Measurements from ENCODE around the gene NINL. TPM values are rescaled to one million over a fixed set of nuclear protein-coding genes. Genes with fewer than 3 reads are reported as not detected.

Gene NINL
- total RNA-seq, 1 experiment from 2014 or later = 7.2 TPM

DNA sequence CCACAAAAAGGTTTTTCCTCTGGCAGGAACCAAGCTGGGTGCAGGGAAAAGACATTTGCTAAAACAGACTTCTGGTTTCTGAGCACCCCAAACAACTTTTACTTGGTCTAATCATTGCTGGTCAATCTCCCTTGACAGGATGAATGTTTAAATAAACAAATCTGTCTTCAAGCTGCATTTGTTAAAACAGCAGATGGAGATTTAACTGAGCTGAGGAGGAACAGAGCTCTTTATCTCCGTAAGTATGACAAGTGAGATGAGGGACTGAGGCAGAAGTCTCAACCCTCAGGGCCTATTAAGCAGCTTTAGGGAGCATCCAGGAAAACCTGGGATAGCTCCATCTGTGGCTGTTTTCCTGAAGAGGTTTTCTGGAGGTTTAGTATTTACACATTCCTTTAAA lies 40.6 kb downstream of the NINL start:
- POLR2A ChIA-PET = no interaction called here
- Histone ChIP-seq H3K9ac (ENCODE audit: low read length) (no peak overlapping the region), H3K9me3 (ENCODE audit: control insufficient read depth in 1 of 2, insufficient read depth in 1 of 2, low read depth in 1 of 2, low read length in 2 of 2) (no peaks in the 10 kb centered on the region), H3K79me2 (ENCODE audit: insufficient read depth, low read length) (no peaks in the 10 kb centered on the region), H3K27ac (ENCODE audit: low read depth, low read length) (no peak overlapping the region), H2AFZ (ENCODE audit: low read depth, low read length, poor library complexity, severe bottlenecking) (no peak overlapping the region), H3K4me1 (ENCODE audit: control insufficient read depth in 1 of 2, insufficient read depth in 2 of 2, low read length in 2 of 2) (peaks cover 17 to 36% of the 10 kb centered on the region in 2 experiments), H3K4me2 (ENCODE audit: low read length) (no peak overlapping the region), H3K4me3 (replicated peaks in 1 of 2; ENCODE audit: low read depth in 1 of 2, low read length in 2 of 2) (no peak overlapping the region), H4K20me1 (ENCODE audit: insufficient read depth) (no peaks in the 10 kb centered on the region), H3K36me3 (ENCODE audit: control insufficient read depth in 1 of 2, insufficient read depth in 2 of 2, low read length in 2 of 2) (no peaks in the 10 kb centered on the region), H3K27me3 (ENCODE audit: insufficient read depth, low read length) (no peaks in the 10 kb centered on the region), H3K9me2 (ENCODE audit: insufficient read depth) (no peaks in the 10 kb centered on the region)
- TF ChIP-seq EZH2phosphoT487 (IDR thresholded peaks at IDR 0.05; ENCODE audit: borderline replicate concordance) (no peak), TCF7L2 (IDR thresholded peaks at IDR 0.05; ENCODE audit: borderline replicate concordance, extremely low read depth, insufficient read depth, insufficient read length) (no peak), ZNF274 (IDR thresholded peaks at IDR 0.05; ENCODE audit: low read depth, low read length) (no peak), FOSL1 (IDR thresholded peaks at IDR 0.05; ENCODE audit: low read depth) (no peak)
- TF ChIP-seq, protein P1, sequence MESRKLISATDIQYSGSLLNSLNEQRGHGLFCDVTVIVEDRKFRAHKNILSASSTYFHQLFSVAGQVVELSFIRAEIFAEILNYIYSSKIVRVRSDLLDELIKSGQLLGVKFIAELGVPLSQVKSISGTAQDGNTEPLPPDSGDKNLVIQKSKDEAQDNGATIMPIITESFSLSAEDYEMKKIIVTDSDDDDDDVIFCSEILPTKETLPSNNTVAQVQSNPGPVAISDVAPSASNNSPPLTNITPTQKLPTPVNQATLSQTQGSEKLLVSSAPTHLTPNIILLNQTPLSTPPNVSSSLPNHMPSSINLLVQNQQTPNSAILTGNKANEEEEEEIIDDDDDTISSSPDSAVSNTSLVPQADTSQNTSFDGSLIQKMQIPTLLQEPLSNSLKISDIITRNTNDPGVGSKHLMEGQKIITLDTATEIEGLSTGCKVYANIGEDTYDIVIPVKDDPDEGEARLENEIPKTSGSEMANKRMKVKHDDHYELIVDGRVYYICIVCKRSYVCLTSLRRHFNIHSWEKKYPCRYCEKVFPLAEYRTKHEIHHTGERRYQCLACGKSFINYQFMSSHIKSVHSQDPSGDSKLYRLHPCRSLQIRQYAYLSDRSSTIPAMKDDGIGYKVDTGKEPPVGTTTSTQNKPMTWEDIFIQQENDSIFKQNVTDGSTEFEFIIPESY (IDR thresholded peaks at IDR 0.05; ENCODE audit: extremely low read depth, insufficient replicate concordance, low read length) = no peak
- intact Hi-C loops (cut with micrococcal nuclease) = loop anchor here (10.0 kb wide), 2 partner anchors 120 to 150 kb away; partner anchors contain the start of gene ZNF337
- DNase-seq (ENCODE audit: low read depth, low spot score) = no peak
- ATAC-seq = no peak
- RAD21 ChIA-PET (ENCODE audit: low non-redundant PET in 1 of 2, low total read pairs in 2 of 2, uncharacterized antibody in 2 of 2, unreplicated experiment in 2 of 2) = no interaction called here
- no TSS peak for BruUV-seq (replicated peaks)
- CTCF ChIA-PET = no interaction called here

DNA sequence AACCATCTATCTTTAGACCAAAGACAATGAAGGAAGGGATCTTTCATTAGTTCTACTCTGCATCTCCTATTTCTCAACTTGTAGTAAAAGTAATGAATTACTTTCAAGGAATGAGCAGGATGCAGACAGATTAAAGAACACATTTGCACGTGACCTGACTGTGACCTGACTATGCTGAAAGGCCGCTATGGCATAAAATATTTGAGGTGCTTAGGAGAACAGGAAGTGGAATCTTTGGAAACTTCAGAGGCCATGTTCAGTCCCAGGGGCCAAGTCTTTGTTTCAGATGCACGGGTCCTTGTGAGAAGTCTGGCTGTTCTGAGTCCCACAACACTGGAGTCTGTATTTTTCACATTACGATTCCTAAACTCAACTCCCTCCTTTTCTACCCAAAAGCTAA lies 41.0 kb downstream of the NINL start:
- Histone ChIP-seq H4K20me1 (ENCODE audit: insufficient read depth) (no peaks in the 10 kb centered on the region), H3K9ac (ENCODE audit: low read length) (no peak overlapping the region), H3K27ac (ENCODE audit: low read depth, low read length) (no peak overlapping the region), H3K36me3 (ENCODE audit: control insufficient read depth in 1 of 2, insufficient read depth in 2 of 2, low read length in 2 of 2) (no peaks in the 10 kb centered on the region), H3K79me2 (ENCODE audit: insufficient read depth, low read length) (no peaks in the 10 kb centered on the region), H3K4me1 (ENCODE audit: control insufficient read depth in 1 of 2, insufficient read depth in 2 of 2, low read length in 2 of 2) (peaks cover 12 to 32% of the 10 kb centered on the region in 2 experiments), H2AFZ (ENCODE audit: low read depth, low read length, poor library complexity, severe bottlenecking) (no peak overlapping the region), H3K9me3 (ENCODE audit: control insufficient read depth in 1 of 2, insufficient read depth in 1 of 2, low read depth in 1 of 2, low read length in 2 of 2) (no peaks in the 10 kb centered on the region), H3K4me3 (replicated peaks in 1 of 2; ENCODE audit: low read depth in 1 of 2, low read length in 2 of 2) (no peak overlapping the region), H3K27me3 (ENCODE audit: insufficient read depth, low read length) (no peaks in the 10 kb centered on the region), H3K4me2 (ENCODE audit: low read length) (no peak overlapping the region), H3K9me2 (ENCODE audit: insufficient read depth) (no peaks in the 10 kb centered on the region)
- ChIA-PET RAD21 (ENCODE audit: low non-redundant PET in 1 of 2, low total read pairs in 2 of 2, uncharacterized antibody in 2 of 2, unreplicated experiment in 2 of 2) (no interaction called here), POLR2A (no interaction called here), CTCF (no interaction called here)
- BruUV-seq (replicated peaks) = no TSS peak
- intact Hi-C loops (cut with micrococcal nuclease) = loop anchor here (10.0 kb wide), 2 partner anchors 120 to 150 kb away; partner anchors contain the start of gene ZNF337
- DNase-seq (ENCODE audit: low read depth, low spot score) (no peak), ATAC-seq (no peak)
- TF ChIP-seq, protein P2, sequence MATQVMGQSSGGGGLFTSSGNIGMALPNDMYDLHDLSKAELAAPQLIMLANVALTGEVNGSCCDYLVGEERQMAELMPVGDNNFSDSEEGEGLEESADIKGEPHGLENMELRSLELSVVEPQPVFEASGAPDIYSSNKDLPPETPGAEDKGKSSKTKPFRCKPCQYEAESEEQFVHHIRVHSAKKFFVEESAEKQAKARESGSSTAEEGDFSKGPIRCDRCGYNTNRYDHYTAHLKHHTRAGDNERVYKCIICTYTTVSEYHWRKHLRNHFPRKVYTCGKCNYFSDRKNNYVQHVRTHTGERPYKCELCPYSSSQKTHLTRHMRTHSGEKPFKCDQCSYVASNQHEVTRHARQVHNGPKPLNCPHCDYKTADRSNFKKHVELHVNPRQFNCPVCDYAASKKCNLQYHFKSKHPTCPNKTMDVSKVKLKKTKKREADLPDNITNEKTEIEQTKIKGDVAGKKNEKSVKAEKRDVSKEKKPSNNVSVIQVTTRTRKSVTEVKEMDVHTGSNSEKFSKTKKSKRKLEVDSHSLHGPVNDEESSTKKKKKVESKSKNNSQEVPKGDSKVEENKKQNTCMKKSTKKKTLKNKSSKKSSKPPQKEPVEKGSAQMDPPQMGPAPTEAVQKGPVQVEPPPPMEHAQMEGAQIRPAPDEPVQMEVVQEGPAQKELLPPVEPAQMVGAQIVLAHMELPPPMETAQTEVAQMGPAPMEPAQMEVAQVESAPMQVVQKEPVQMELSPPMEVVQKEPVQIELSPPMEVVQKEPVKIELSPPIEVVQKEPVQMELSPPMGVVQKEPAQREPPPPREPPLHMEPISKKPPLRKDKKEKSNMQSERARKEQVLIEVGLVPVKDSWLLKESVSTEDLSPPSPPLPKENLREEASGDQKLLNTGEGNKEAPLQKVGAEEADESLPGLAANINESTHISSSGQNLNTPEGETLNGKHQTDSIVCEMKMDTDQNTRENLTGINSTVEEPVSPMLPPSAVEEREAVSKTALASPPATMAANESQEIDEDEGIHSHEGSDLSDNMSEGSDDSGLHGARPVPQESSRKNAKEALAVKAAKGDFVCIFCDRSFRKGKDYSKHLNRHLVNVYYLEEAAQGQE (IDR thresholded peaks at IDR 0.05; ENCODE audit: low read depth) = no peak
- TF ChIP-seq, protein P3, sequence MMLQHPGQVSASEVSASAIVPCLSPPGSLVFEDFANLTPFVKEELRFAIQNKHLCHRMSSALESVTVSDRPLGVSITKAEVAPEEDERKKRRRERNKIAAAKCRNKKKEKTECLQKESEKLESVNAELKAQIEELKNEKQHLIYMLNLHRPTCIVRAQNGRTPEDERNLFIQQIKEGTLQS (IDR thresholded peaks at IDR 0.05) = no peak
- no peak for TF ChIP-seq EZH2 (IDR thresholded peaks at IDR 0.05)
- no peak for TF ChIP-seq CBX3 (IDR thresholded peaks at IDR 0.05; ENCODE audit: low read depth)
- TF ChIP-seq, protein P1 (IDR thresholded peaks at IDR 0.05; ENCODE audit: extremely low read depth, insufficient replicate concordance, low read length) = no peak
- TF ChIP-seq SP1 (IDR thresholded peaks at IDR 0.05; ENCODE audit: low read depth) = no peak
